Measurements from ENCODE around the gene SEMA5A. TPM values are rescaled to one million over a fixed set of nuclear protein-coding genes. Genes with fewer than 3 reads are reported as not detected.

SEMA5A gene
- total and polyA plus RNA-seq, 11 donors: 4.6 to 71.5 (median 33.8) TPM

- WGBS, 4 donors: 89 to 94% (median 94%) methylated on average over 4 of the region's 4 CpGs
- intact Hi-C loops (cut with DNase I): no loop called here
- Histone ChIP-seq H3K4me1 (no peaks in the 10 kb centered on the region), H3K36me3 (peaks cover 0 to 15% (median 0%) of the 10 kb centered on the region in 9 donors), H3K27ac (no peak overlapping the region), H3K4me3 (no peak overlapping the region), H3K27me3 (no peaks in the 10 kb centered on the region), H3K9me3 (no peaks in the 10 kb centered on the region)
- ATAC-seq: no peak
- TF ChIP-seq CTCF (IDR thresholded peaks at IDR 0.05): no peak
- TF ChIP-seq POLR2A (IDR thresholded peaks at IDR 0.05): no peak
- no peak for DNase-seq
Measured at GRCh38 chr5:9555961-9556360, 10.1 kb upstream of the SEMA5A start.

DNA sequence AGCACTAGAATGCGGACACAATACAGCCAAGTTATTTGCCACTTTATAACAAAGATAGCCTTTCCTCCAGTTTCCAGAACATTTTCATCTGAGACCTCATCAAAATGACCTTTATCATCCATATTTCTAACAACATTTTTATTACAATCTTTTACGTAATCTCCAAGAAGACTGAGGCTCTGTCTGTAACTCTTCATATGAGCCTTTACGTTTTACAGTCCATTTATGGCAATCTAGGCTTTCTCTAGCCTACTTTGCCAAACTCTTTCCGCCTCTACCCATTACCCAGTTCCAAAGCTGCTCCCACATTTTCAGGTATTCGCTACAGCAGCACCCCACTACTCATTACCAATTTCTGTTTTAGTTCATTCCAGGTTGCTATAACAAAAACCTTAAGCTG, 8.2 kb upstream of the SEMA5A start:
- 90 to 95% (median 93%) methylated on average over 5 of the region's 5 CpGs for WGBS, 4 donors
- Histone ChIP-seq H3K4me3 (no peak overlapping the region), H3K36me3 (peaks cover 0 to 33% (median 16%) of the 10 kb centered on the region in 9 donors), H3K4me1 (no peaks in the 10 kb centered on the region), H3K27me3 (no peaks in the 10 kb centered on the region), H3K27ac (no peak overlapping the region), H3K9me3 (no peaks in the 10 kb centered on the region)
- ATAC-seq: no peak
- DNase-seq: no peak
- intact Hi-C loops (cut with DNase I): no loop called here
- no peak for TF ChIP-seq CTCF (IDR thresholded peaks at IDR 0.05)
- no peak for TF ChIP-seq POLR2A (IDR thresholded peaks at IDR 0.05)

DNA sequence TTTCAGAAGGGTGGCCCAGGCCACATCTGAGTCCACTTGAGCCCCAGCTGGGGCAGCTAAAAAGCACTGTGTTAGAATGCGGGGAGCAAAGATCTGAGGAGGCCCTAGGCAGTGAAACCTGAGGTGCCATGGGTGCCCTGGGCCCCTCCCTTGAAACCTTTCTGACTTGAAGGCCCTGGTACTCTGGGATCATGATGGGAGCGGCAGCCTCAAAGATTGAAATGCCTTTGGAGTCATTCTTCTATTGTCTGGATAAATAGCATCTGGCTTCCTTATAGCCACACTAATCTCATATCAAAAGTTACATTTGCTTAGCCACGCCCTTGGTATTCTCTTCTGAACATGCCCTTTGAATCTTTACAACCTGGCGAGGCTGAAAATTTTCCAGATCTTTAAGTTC, 7.7 kb upstream of the SEMA5A start:
- WGBS, 4 donors: 91 to 95% (median 93%) methylated on average over 4 of the region's 4 CpGs
- intact Hi-C loops (cut with DNase I): no loop called here
- Histone ChIP-seq H3K9me3 (no peaks in the 10 kb centered on the region), H3K27me3 (no peaks in the 10 kb centered on the region), H3K4me1 (no peaks in the 10 kb centered on the region), H3K27ac (no peak overlapping the region), H3K4me3 (no peak overlapping the region), H3K36me3 (peaks cover 0 to 38% (median 19%) of the 10 kb centered on the region in 9 donors)
- no peak for TF ChIP-seq CTCF (IDR thresholded peaks at IDR 0.05)
- no peak for DNase-seq
- no peak for ATAC-seq

GRCh38 chr5:9551567-9552537, 6.0 kb upstream of the SEMA5A start:
- peaks cover 0 to 38% (median 19%) of the 10 kb centered on the region in 9 donors for H3K36me3 ChIP-seq
- H3K9me3 ChIP-seq: no peaks in the 10 kb centered on the region
- no peaks in the 10 kb centered on the region for H3K27me3 ChIP-seq
- ATAC-seq (no peak), DNase-seq (no peak)
- intact Hi-C loops (cut with DNase I): no loop called here
- no peak overlapping the region for H3K4me3 ChIP-seq
- peaks cover 0 to 12% (median 4%) of the 10 kb centered on the region in 12 donors for H3K4me1 ChIP-seq
- TF ChIP-seq POLR2A (IDR thresholded peaks at IDR 0.05) (no peak), CTCF (IDR thresholded peaks at IDR 0.05) (no peak)
- H3K27ac ChIP-seq: no peak overlapping the region
- WGBS, 4 donors: 92 to 94% (median 93%) methylated on average over 4 of the region's 4 CpGs
